CD14-positive monocyte (primary cell): ENCODE results near the gene PPIG. TPM values are rescaled to one million over a fixed set of nuclear protein-coding genes. Genes with fewer than 3 reads are reported as not detected.

Experiments
- DNase-seq, 3 donors: peaks; one replicate each; pipeline ENCODE4 v3.0.0-alpha.2; 2011 to 2022
- H2AFZ ChIP-seq: 2 replicates; pipeline ENCODE4 v1.6.0; 2012; ENCODE audit warnings: mild to moderate bottlenecking, low read depth, low read length, inconsistent platforms; ENCODE audit not compliant: insufficient read depth, poor library complexity, severe bottlenecking
- H3K27ac ChIP-seq, 2 donors: 1 replicate in 1 of 2; 2 replicates in 1 of 2; pipeline ENCODE4 v1.5.1; 2012 to 2013; ENCODE audit warnings: low read length in 2 of 2, control low read depth in 1 of 2, inconsistent platforms in 1 of 2, low read depth in 1 of 2, mild to moderate bottlenecking in 1 of 2
- H3K27me3 ChIP-seq, 2 donors: one replicate each; pipeline versions ENCODE4 v1.6.0 to v1.6.1; 2011 to 2013; ENCODE audit warnings: low read length in 2 of 2; ENCODE audit not compliant: control insufficient read depth in 2 of 2, insufficient read depth in 2 of 2
- H3K36me3 ChIP-seq, 2 donors: replicated peaks in 1 of 2; 1 replicate in 1 of 2; 2 replicates in 1 of 2; pipeline versions ENCODE4 v1.5.1 to v1.6.1; 2012 to 2013; ENCODE audit warnings: low read length in 2 of 2, control low read depth in 1 of 2, inconsistent platforms in 1 of 2, mild to moderate bottlenecking in 1 of 2; ENCODE audit not compliant: insufficient read depth in 2 of 2, control insufficient read depth in 1 of 2
- H3K4me1 ChIP-seq, 2 donors: 1 replicate in 1 of 2; 2 replicates in 1 of 2; pipeline versions ENCODE4 v1.5.1 to v1.6.1; 2012 to 2013; ENCODE audit warnings: low read length in 2 of 2, control low read depth in 1 of 2, inconsistent platforms in 1 of 2, mild to moderate bottlenecking in 1 of 2, moderate library complexity in 1 of 2; ENCODE audit not compliant: insufficient read depth in 2 of 2, control insufficient read depth in 1 of 2
- H3K4me2 ChIP-seq: replicated peaks from 2 replicates; pipeline ENCODE3; 2012; ENCODE audit warnings: low read length, moderate library complexity, mild to moderate bottlenecking; ENCODE audit not compliant: poor library complexity, severe bottlenecking; ENCODE audit errors: extremely low read depth
- H3K4me3 ChIP-seq, 3 experiments: fragments of 200-600 bp in 1 of 3; sonication (generic) in 1 of 3; replicated peaks in 1 of 3; 1 replicate in 2 of 3; 2 replicates in 1 of 3; pipeline ENCODE4 v1.5.1; 2011 to 2013; ENCODE audit warnings: low read length in 3 of 3, mild to moderate bottlenecking in 3 of 3, control low read depth in 2 of 3, low read depth in 2 of 3, inconsistent platforms in 1 of 3, moderate library complexity in 1 of 3
- H3K79me2 ChIP-seq: 2 replicates; pipeline ENCODE4 v1.6.0; 2012; ENCODE audit warnings: mild to moderate bottlenecking, control low read depth, inconsistent platforms, low read length, moderate library complexity; ENCODE audit not compliant: insufficient read depth
- H3K9ac ChIP-seq: 2 replicates; pipeline ENCODE4 v1.6.0; 2017; ENCODE audit warnings: low read length, mild to moderate bottlenecking; ENCODE audit not compliant: insufficient read depth, poor library complexity, severe bottlenecking
- H3K9me3 ChIP-seq, 2 donors: replicated peaks in 1 of 2; 1 replicate in 1 of 2; 2 replicates in 1 of 2; pipeline versions ENCODE4 v1.5.1 to v1.6.1; 2012 to 2013; ENCODE audit warnings: low read length in 2 of 2, control low read depth in 1 of 2; ENCODE audit not compliant: control insufficient read depth in 1 of 2, insufficient read depth in 1 of 2
- H4K20me1 ChIP-seq: 2 replicates; pipeline ENCODE4 v1.6.0; 2012; ENCODE audit warnings: mild to moderate bottlenecking, low read length, control low read depth, moderate library complexity; ENCODE audit not compliant: insufficient read depth
- H3K27ac Mint-ChIP-seq, 7 donors: one replicate each; pipeline ENCODE4 v1.8.0; 2020; ENCODE audit warnings: mild to moderate bottlenecking in 7 of 7, mixed read lengths in 7 of 7, moderate library complexity in 6 of 7, inconsistent platforms in 2 of 7
- H3K27me3 Mint-ChIP-seq, 3 donors: one replicate each; pipeline ENCODE4 v1.8.0; 2021 to 2022; ENCODE audit warnings: low read depth in 3 of 3, mild to moderate bottlenecking in 3 of 3, mixed read lengths in 3 of 3, moderate library complexity in 3 of 3, inconsistent platforms in 1 of 3
- H3K36me3 Mint-ChIP-seq, 2 donors: one replicate each; pipeline ENCODE4 v1.8.0; 2020; ENCODE audit warnings: mixed read lengths in 2 of 2, inconsistent platforms in 1 of 2, mild to moderate bottlenecking in 1 of 2
- H3K4me1 Mint-ChIP-seq: one replicate; pipeline ENCODE4 v1.8.0; 2020; ENCODE audit warnings: mild to moderate bottlenecking, mixed read lengths
- H3K4me3 Mint-ChIP-seq, 2 donors: one replicate each; pipeline ENCODE4 v1.8.0; 2020; ENCODE audit warnings: mild to moderate bottlenecking in 2 of 2, mixed read lengths in 2 of 2, moderate library complexity in 1 of 2
- H3K9me3 Mint-ChIP-seq, 7 donors: one replicate each; pipeline ENCODE4 v1.8.0; 2020 to 2022; ENCODE audit warnings: mixed read lengths in 7 of 7, mild to moderate bottlenecking in 6 of 7, moderate library complexity in 6 of 7, inconsistent platforms in 2 of 7
- CTCF ChIP-seq: fragments of 200-600 bp; IDR thresholded peaks from one replicate; pipeline ENCODE4 v1.8.0; 2022; ENCODE audit warnings: antibody characterized with exemption, mild to moderate bottlenecking
- WGBS: methylation state at CpG from one replicate; pipeline ENCODE4 v1.1.5; 2013; ENCODE audit warnings: missing lambda C conversion rate; ENCODE audit not compliant: insufficient coverage; 5-methylcytosine and 5-hydroxymethylcytosine counted together
- intact Hi-C, 2 donors: fragments of 100-400 bp; cut with micrococcal nuclease; formaldehyde crosslinking; loops; one replicate each; pipeline versions ENCODE4 v1.15.0 to v1.15.1; 2023
- polyA plus RNA-seq, 3 donors: library from polyadenylated mRNA; depleted of rRNA in 1 of 3; unstranded in 2 of 3; stranded (reverse) in 1 of 3; fragments of 300-500 nt in 2 of 3; fragments of >200 nt in 1 of 3; fragmentation: Illumina TruSeq in 2 of 3; gene quantifications; 1 replicate in 2 of 3; 2 replicates in 1 of 3; pipeline ENCODE4 v1.2.3, GENCODE V29; 2012 to 2021

Gene PPIG
- polyA plus RNA-seq, 3 donors: 21.0 to 34.4 (median 21.3) TPM

DNA sequence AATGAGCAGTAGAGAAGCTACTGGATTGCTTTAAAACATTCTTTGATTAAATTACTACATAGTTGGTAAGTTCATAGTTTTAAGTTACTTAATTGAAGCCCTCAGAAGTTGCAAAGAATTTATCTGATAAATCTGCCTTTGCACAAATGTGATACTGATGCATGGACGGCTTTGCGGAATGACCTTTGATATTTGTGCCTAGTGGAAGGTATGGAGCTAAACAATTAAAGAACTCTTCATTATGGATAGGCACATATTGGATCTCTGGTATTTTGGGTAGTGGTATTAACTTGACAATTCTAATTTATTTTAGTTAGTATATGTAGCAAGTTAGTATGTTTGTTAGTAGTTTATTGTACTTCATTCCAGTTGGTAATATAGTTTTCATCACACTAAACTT, 56.0 kb downstream of the PPIG start:
- H2AFZ ChIP-seq: no peak overlapping the region
- Mint-ChIP-seq H3K4me1 (no peaks in the 10 kb centered on the region), H3K27ac (no peak overlapping the region), H3K36me3 (peaks cover 14 to 17% of the 10 kb centered on the region in 2 donors), H3K9me3 (no peaks in the 10 kb centered on the region), H3K4me3 (no peak overlapping the region), H3K27me3 (no peaks in the 10 kb centered on the region)
- no peak overlapping the region for H3K9ac ChIP-seq
- no peak for TF ChIP-seq CTCF
- intact Hi-C loops: no loop called here
- H3K27ac ChIP-seq: no peak overlapping the region
- no peaks in the 10 kb centered on the region for H4K20me1 ChIP-seq
- H3K4me2 ChIP-seq: no peak overlapping the region
- no CpG with 5 or more reads among the region's 2 CpGs for WGBS
- no peaks in the 10 kb centered on the region for H3K9me3 ChIP-seq
- H3K4me3 ChIP-seq: no peak overlapping the region
- DNase-seq: no peak
- H3K27me3 ChIP-seq: no peaks in the 10 kb centered on the region
- no peaks in the 10 kb centered on the region for H3K79me2 ChIP-seq
- peaks cover 29 to 50% of the 10 kb centered on the region in 2 donors for H3K36me3 ChIP-seq
- H3K4me1 ChIP-seq: no peaks in the 10 kb centered on the region

- Histone ChIP-seq H4K20me1 (no peaks in the 10 kb centered on the region), H3K27me3 (no peaks in the 10 kb centered on the region), H3K36me3 (peaks cover 16 to 37% of the 10 kb centered on the region in 2 donors), H3K4me2 (no peak overlapping the region), H3K4me3 (no peak overlapping the region), H3K9me3 (no peaks in the 10 kb centered on the region), H2AFZ (no peak overlapping the region), H3K4me1 (no peaks in the 10 kb centered on the region), H3K9ac (no peak overlapping the region), H3K27ac (no peak overlapping the region), H3K79me2 (no peaks in the 10 kb centered on the region)
- no peak overlapping the region for H3K27ac Mint-ChIP-seq
- no peaks in the 10 kb centered on the region for H3K4me1 Mint-ChIP-seq
- H3K9me3 Mint-ChIP-seq: no peaks in the 10 kb centered on the region
- no peaks in the 10 kb centered on the region for H3K27me3 Mint-ChIP-seq
- DNase-seq: no peak
- no peak for TF ChIP-seq CTCF
- WGBS: no CpG with 5 or more reads among the region's 2 CpGs
- intact Hi-C loops: no loop called here
- no peak overlapping the region for H3K4me3 Mint-ChIP-seq
- peaks cover 14 to 17% of the 10 kb centered on the region in 2 donors for H3K36me3 Mint-ChIP-seq
Measured at GRCh38 chr2:169641464-169641863, 57.3 kb downstream of the PPIG start.
